Thyroid gland (tissue), 4 donors: ENCODE data around the gene SUMO4.

Source experiments
- POLR2A ChIP-seq, 2 donors: fragments of 450-650 bp; IDR thresholded peaks; one replicate each; pipeline ENCODE4 v1.6.1; 2017; ENCODE audit warnings: antibody characterized with exemption in 2 of 2, mild to moderate bottlenecking in 2 of 2, moderate library complexity in 1 of 2
- TF ChIP-seq, protein P1 (sequence below), 6 experiments: fragments of 200-600 bp in 3 of 6; fragments of 450-650 bp in 3 of 6; sonication (generic) in 3 of 6; IDR thresholded peaks; one replicate each; pipeline ENCODE4 v1.5.1; 2016 to 2019; ENCODE audit warnings: antibody characterized with exemption in 6 of 6, mild to moderate bottlenecking in 2 of 6, inconsistent platforms in 1 of 6, moderate library complexity in 1 of 6

- TF ChIP-seq, protein P1, sequence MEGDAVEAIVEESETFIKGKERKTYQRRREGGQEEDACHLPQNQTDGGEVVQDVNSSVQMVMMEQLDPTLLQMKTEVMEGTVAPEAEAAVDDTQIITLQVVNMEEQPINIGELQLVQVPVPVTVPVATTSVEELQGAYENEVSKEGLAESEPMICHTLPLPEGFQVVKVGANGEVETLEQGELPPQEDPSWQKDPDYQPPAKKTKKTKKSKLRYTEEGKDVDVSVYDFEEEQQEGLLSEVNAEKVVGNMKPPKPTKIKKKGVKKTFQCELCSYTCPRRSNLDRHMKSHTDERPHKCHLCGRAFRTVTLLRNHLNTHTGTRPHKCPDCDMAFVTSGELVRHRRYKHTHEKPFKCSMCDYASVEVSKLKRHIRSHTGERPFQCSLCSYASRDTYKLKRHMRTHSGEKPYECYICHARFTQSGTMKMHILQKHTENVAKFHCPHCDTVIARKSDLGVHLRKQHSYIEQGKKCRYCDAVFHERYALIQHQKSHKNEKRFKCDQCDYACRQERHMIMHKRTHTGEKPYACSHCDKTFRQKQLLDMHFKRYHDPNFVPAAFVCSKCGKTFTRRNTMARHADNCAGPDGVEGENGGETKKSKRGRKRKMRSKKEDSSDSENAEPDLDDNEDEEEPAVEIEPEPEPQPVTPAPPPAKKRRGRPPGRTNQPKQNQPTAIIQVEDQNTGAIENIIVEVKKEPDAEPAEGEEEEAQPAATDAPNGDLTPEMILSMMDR (IDR thresholded peaks at IDR 0.05), result no peak
- no peak for TF ChIP-seq POLR2A (IDR thresholded peaks at IDR 0.05)
Observed at GRCh38 chr6:149436647-149437046, 36.6 kb downstream of the SUMO4 start.
